Measurements from ENCODE around the gene MAF.

Gene MAF

DNA sequence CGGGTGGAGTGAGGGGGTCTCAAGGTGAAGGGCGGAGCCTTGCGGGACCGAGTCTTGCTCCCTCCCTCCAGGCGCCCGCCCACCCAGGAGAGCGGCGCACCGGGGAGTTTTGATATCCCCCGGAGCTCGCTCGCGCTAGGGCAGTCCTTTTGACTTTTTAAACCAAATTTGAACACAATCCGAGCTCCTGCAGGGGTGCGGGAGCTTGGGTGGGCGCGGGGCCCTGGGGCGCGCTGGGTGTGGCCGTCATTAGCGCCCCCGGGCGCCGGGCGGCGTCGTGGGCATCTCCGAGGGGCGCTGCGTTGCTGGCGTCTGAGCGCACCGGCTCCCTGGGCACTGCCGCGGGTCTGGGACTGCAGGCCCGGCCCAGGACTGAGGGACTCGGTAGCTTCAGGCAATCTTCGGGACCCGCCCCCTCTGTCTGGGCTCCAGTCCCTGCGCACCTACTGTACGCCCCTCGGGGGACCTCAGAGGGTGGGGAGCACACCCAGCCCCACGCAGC, 10.9 kb downstream of the MAF start:
- DNase-seq (ENCODE audit: low read depth), result no peak

DNA sequence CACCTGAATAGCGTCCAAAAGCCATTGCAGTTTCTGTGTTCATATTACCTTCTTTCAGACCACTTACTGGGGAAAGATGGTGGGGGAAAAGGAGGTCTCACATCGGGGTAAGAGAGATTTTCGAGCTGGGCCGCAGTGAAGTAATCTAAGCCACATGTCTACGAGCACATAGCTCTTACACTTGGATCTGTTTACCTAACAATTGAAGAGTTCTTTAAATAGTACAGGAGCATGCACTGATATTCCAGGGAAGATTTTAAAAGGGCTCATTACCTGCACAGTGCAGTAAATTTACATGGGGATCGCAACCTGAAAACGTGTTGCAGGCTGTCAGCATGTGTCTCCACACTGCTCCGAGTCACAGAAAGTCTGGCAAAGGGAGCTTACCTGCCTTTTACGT, 12.6 kb downstream of the MAF start:
- no peak for DNase-seq (ENCODE audit: low read depth)

DNA sequence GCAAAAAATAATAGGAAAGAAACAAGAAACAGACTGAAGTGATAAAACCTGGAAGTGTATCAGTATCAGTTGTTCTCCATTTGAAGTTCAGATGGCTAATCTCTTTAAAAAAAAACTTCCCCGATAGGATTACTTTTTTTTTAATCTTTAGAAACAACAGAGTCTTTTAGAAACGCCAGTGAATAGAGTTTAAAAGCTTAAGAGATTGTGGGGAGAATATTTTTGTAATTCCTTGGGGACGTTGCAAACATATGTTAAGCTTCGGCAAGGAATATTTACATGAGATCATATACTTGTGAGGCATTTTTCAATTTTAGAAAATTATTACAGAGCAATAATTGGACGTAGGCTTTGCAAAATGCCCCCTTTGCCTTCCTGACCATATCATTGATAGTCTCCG, 13.2 kb downstream of the MAF start:
- no peak for DNase-seq (ENCODE audit: low read depth)

DNA sequence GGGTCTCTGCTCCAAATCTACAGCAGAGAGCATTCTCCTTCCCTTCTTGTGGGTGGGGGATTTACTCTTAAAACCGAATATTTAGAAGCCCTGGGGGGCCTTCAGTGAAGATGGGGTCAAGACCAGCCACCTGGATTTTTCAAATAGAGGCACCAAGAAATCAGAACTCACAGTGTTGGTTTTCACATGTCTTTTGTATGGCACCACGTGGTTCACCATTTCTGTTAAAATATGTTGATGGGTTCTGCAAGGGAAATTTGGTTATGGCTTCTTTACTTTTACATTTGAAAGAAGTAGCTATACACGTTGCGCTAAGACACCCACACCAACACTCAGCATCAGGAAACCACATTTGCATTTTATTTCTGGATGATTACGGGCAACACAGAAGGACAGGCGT, 17.7 kb downstream of the MAF start:
- no peak for DNase-seq (ENCODE audit: low read depth)

DNA sequence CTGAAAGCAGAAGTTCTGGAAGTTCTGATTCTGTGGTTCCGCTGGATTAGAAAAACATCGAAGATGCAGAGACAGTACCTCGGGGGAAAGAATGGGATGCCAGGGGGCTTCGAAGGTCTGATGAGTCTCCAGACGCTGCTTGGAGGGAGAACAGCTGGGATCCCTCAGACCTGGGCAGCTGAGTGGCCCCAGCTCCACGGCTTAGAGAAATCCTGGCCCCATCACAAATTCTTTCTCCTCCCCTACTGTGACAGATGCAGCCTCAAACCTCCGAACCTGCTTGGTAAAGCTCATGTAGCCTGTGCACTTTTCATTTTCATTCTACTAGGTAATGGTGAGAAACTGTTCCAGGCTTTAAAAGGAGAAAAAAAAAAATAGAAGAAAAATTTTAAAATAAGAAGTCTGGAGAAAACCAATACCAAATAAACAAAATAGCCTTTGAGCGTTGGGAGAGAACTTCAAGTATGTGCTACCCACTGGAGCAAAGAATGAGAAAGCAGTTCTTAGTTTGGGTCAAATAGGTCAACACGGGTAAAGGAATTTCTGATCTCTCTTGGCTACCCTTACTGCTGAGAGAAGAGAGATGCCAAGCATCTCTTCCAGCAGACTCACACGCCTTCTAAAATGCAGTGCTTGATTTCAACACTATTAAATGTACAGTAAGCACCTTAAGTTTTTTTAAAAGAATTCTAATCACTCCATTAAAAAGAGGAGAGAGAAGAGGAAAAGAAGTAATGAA, 19.9 kb downstream of the MAF start:
- DNase-seq (ENCODE audit: low read depth), result no peak

DNA sequence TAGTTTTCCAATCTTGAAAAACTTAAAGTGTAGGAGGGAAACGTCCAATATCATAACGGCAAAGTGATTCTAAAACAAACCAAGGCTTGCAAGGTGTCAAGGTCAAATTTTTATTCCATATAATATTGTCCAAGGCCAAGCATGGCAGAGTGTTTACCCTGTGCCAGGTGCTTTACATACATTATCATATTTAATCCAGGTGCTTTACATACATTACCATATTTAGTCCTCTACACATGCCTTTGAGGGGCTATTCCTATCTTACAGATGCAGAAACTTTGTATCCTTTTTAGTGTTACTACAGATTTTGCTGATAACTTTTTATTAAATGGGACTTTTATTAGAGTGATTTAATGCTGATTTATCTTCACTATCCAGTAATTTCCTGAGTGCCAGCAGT, 23.9 kb downstream of the MAF start:
- no peak for DNase-seq (ENCODE audit: low read depth)

DNA sequence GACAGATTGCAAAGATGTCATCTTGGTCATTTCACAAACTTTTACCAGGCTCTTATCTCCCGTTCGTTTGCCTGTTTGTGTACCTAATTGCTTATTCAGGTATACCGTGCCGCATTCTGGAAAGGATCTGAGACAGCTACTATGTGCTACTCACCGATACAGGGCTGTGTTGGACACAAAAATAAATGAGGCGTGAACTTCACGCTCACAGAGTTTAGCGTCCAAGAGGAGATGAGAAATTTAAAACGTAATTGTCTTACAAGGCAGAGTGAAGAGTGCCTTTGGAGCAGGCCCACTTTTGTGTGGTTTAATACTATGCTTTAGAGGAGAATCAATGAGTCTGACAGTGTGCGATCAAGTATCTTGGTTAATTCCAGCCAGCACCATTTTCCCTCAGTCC, 26.7 kb downstream of the MAF start:
- DNase-seq (ENCODE audit: low read depth), result no peak

DNA sequence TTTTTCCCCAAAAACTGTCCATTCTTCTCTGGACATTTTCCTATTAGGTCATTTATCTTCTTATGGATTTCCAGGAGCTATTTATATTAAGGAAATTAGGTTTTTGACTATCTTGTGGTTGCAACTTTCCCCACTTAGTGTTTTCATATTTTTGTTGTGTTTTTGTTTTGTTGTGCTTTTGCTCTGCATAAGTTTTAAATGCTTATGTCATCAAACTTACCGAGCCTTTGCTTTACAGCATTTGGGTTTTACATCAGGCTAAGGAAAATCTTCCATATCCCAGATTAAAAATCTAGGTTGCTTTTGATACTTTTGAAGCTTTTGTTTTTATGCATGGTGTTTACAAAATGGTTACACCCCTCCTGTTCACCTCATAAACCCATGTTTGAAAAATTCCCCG, 27.5 kb downstream of the MAF start:
- no peak for DNase-seq (ENCODE audit: low read depth)

DNA sequence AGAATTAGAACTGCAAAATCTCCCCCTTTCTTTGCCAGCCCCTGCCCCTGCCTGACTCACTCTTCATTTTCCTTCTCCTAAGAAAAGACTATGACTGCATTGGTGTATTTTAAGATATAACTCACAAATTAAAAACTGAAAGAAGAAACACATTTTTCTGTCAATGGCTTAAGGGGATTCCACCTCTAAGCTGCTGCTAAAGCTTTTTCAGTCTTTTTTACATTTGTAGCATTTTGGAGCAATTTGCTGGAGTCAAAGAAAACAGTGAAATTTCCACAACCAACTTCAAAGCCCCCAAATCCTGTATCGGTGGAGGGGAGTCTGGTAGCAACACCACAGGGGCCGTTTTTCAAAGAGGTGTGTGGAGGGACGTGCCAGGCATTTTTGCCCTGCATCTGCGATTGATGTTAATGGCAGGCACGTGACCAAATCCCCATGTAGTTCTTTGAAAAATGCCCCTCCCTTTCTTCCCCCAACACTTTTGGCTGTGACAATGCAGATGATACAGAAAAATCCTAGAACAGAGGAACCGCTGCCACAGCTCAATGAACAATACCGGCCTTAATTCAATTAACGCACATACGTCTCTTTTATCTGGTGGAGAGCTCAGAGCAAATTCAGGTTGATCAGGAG, 28.5 kb downstream of the MAF start:
- DNase-seq (ENCODE audit: low read depth), result no peak

DNA sequence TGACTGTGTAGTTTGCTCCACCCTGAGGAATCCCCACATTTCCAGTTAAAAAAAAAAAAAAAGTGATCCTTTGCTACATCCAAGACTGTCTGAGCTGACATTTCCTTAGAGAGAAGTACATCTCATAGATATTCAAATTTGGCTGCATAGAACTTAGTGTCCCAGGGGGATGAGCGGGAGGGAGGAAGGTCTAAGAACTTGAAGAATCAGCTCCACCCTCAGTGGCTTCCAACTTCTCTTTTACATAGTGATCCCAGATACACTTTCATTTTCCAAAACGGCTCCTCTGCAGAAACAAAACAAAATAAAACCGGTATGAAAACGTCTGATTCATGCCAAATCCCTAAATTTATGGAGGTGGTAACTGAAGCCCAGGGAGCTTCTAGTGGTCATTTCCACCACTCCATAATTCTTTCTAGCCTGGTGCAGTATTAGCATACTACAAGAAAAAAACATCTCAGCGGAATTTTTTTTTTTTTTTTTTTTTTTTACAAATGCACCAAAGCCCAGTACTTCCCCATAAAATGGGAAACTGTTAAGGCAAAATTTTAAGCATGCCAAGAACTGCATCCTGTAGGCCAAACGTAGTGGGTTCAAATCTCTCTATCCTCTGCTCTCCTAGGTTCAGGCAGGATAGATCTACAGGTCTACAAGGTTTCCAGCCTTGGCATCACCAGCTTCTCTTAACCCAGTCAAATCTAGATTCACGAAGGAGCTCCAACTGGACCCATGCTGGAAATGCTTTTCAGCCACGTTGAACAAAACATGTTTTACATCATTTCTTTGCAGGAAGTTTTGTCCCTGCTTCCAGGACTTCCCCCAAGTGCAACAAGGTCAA, 29.3 kb downstream of the MAF start:
- no peak for DNase-seq (ENCODE audit: low read depth)

DNA sequence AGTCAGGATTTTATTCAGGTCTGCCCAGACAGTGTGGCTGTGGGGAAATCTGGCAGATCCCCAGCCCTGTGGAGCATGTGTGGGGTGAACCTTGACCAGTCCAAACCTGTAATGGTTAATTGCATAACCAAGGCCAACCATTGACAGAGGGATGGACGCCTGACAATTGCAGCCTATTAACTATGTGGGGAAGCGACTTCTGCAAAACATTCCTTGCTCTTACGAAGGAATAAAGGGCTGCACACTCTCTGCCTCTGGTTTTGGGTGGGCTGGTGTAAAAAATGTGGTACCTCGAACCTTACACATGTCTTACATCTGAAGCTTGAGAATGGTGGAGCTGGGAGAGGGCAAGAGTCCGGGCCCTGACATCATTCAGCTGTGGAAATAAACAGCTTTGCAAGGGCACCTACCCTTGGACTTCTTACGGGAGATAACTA, 35.8 kb downstream of the MAF start:
- no peak for DNase-seq (ENCODE audit: low read depth)

DNA sequence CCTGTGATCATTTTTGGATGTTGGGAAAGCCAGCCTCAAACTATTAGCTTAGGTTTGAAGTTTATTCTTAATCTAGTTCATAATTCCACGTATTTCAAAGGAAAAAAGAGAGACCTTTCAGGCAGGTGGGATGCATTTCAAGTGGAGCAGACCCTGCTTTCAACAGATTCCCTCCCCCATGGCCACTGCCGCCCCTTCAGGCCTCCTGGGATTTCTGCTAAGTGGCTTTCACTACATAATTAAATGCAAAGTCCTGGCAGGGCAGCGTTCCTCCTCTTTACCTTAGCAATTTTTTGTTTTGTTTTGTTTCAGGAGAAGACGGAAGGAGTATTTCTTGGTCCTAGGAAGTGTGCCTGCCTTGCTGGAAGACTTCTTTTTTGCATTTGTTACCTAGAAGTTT, 36.6 kb downstream of the MAF start:
- no peak for DNase-seq (ENCODE audit: low read depth)

DNA sequence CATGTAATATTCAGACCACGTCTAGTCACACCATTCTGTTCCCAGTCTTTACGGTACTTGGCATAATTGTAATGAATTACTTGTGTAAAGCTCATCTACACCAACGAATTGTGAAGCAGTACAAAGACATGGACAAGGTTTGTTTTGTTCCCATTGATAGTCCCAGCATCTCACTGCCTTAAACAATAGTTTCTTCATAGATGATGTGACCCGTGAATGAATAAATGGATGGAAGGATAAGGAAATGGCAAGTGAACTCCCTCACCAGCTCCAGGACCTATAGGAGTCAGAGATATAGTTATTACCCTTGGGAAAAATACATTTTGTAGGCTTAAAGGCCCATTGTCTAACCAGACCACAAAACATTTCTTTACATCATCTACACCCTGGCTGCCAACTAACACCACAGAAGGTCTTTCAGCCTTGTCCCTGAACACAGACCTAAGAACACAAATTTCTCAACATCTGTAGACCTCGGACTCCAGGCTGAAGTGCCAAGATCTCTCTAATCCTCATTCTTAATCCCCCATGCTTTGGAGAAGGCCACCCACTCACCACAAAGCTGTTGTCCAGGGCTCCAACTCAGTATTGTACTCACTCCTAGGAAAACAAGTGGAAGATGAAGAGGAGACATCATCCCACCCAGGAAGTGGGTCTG, 38.2 kb downstream of the MAF start:
- no peak for DNase-seq (ENCODE audit: low read depth)

DNA sequence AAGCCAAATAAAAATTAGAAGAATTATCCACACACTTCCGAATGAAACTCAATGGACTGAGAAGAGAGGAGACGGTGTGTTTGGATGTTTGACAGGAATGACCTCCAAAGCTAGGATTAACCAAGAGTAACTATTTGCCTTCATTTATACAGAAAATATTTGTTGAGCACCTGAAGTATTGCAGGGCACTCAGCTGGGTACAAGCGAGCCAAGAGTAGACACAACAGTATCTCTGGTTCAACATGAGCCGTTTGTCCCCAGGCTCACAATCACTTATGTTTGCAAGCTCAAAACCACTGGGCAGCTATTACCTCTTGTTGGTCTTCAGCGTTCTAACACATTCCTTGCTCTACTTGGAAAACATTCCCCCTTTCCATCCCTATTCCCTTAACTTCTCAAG, 38.8 kb downstream of the MAF start:
- no peak for DNase-seq (ENCODE audit: low read depth)

DNA sequence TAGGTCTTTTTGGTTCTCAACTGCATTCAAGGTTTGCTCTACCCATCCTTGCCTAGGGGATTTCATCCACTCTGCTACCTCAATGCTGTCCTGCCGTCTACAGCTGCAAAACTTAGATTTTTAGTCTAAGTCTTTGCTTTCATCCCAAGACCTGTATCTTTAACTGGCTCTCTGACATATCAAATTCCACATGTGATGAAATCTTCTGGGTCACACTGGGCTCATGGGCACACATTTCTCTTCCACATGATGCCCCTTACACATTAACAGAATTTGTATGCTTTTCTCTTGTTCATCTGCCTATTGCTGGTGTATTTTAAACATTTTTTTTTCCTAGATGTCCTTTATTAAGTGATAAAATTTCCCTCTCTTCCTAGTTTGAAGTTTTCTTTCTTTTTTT, 39.6 kb downstream of the MAF start:
- no peak for DNase-seq (ENCODE audit: low read depth)

DNA sequence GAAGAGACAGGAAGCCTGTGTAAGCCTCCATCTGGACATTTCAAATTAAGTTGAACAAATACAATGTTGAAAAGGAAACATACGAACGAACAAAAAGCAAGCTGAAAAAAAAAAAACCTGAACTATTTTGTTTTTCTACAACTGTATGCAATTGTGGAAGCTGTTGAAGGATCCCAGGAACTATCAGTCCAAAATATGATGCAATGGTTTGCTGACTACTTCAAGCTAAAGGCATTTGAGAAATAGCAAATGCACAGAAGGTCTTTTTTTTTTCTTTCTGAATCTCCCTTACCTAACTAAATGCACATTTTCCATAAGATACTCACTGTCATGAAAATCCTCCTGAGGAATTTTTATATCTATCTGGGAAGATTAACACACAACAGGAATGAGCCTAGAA, 40.2 kb downstream of the MAF start:
- DNase-seq (ENCODE audit: low read depth), result no peak

DNA sequence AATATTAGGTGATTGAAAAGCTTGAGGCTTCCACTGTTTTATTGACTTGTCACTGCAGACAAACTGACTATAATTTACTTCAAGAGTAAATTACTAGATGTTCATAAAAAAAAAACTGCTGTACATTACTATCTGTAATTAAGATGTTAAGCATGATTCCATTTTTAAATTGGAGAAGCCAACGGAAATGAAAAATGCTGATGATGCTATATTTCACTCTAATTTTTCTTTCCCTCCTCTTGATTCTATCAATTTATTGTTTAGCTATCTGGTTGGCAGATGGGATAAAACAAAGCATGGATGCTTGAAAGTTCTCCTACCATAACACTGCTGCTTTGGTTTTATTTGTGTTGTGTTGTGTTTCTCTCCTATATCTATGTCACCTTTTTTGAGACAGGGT, 41.0 kb downstream of the MAF start:
- DNase-seq (ENCODE audit: low read depth), result no peak

DNA sequence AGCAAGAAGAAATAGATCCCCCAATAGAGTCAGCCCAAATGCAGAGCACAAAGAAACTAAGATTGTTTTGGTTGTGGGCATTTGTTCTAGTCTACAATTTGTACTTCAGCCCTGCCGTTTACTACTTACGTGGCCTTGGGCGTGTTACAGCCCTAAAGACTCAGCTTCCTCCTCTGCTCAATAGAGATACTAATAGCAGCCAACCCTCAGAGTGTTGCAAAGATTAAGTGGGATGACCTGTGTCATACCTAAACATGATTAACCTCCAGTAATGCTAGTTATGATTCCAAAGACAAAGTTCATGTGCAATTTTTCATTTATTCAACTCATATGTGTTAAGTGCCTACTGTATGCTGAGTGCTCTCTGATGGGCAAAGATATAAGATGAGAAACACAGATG, 43.1 kb downstream of the MAF start:
- DNase-seq (ENCODE audit: low read depth), result no peak

DNA sequence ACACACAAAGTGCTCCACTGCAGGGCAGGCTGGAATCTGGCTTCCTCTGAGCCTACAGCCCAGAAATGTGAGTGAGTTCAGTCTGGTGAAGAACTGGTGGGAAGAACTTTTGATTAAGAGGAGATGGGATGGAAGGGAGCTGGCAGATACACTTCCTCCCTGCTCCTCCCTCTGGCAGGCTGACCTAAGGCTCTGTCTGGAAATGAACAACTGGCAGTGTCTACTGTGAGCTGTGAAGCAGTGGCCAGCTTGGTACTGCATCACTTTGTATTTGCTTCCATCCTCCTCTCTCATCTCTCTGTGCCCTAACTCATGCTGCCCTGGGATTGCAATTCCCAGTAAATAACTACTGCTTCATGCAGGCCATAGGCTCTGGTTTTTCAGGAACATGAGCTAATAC, 45.6 kb downstream of the MAF start:
- DNase-seq (ENCODE audit: low read depth), result no peak

DNA sequence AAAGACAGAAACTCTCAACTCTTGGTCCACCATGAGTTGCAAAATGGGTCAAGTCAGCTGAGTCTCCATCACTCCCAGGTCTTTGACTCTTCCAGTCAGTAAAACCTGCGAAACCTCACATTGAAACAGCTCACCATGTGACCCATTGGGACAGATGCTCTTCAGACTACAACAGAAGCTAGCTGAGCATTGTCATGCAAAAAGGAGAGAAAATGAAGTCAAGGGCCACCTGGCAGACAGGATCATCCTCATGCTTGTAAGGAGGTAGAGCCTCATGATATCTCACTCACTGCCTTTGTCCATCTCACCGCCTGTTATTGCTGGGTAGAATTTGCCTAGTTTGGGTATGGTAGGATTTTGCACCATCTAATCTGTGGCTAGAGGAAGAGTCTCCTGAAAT, 50.2 kb downstream of the MAF start:
- no peak for DNase-seq (ENCODE audit: low read depth)

DNA sequence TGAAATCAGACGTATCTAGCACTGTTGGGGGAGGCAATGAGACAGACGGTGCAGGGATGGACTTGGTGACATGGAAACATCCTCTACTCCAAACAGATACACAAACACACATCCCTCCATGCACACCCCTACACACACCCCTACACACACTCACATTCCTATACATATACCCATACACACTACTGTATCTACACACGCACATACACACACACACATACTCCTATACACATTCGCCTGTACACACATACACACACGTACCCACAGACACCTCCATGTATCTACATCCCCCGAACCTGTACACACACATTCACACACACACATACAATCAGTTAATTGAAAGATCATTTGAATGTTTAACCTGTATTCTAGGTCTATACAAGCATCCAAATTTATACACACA, 53.5 kb downstream of the MAF start:
- DNase-seq (ENCODE audit: low read depth), result no peak

Data from fibroblast of gingiva (primary cell).